Measurements from ENCODE around the gene ALDOB.
A peak's percentile ranks its signal among the peaks of the same experiment; 100 is the strongest.
"Not testable (repeated sequence)": the region's sequence is repeated elsewhere in the genome, so short reads cannot be mapped to it uniquely, and the experiment has no call there.

ALDOB gene

DNA sequence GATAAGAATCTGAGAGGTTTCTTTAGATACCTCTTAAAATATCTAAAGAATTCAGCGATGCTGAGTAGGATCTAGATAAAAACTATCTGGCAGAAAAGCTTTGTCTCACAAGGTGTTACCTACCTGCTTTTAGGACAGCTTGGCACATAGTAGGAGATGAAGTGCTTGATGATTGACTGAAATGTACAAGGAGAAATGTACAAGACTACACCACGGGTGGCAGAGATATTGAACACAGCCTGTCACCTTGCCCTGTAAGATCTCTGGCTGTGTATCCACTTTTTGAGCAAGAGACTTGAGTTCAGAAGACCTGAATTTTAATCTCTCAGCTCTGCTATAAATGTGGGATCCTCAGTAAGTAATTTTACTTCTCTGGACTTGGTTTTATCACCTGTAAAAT lies 15.7 kb downstream of the ALDOB start:
- no peak for DNase-seq

GRCh38 chr9:101418518-101419430 lies 16.8 kb downstream of the ALDOB start:
- DNase-seq = no peak

- DNase-seq = no peak
Measured at GRCh38 chr9:101417977-101418376, 17.6 kb downstream of the ALDOB start.

DNA sequence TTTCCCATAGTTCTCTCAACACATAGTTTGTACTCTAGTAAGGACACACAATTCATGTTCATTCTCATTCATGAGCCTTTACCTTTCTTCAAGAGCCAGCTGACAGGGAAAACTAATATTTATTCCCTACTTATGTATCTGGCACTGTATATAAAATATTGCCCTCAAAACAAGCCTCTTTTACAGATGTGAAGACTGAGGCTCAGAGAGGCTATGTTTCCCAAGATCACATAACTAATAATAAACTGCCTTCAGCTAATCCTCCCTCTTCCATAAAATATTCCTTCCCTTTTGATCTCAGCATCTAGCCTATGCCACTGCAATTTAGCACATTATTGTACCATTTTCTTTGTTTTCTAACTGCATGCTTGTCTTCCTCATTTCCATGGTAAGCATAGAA lies 18.2 kb downstream of the ALDOB start:
- DNase-seq = no peak

- DNase-seq = no peak
Measured at GRCh38 chr9:101415578-101415977, 20.0 kb downstream of the ALDOB start.

DNA sequence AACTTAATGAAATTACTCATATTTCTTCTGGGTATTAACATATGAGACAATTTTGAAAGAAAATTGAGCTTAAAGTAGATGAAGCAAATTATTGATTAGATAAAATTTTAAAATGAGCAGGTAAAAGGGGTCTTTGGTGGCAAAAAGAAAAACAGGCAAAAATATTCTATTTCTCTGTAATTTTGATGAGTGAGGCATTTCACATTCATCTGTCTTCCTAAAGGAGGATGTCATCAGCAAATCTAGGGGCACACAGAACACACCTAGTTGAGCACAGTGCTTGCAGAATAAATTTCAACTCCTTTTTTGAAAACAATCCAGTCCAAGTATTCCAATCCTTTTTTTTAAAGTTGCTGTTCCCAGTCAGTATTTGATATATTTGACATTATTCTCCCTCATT lies 20.7 kb downstream of the ALDOB start:
- DNase-seq = no peak

DNA sequence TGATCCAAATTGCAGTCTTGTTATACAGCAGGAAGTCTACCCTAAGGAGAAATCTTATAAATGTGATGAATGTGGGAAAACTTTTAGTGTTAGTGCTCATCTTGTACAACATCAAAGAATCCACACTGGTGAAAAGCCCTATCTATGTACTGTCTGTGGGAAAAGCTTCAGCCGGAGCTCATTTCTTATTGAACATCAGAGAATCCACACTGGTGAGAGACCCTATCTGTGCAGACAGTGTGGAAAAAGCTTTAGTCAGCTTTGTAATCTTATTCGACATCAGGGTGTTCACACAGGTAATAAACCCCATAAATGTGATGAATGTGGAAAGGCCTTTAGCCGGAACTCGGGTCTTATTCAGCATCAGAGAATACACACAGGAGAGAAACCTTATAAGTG lies 26.5 kb downstream of the ALDOB start:
- DNase-seq = no peak

DNA sequence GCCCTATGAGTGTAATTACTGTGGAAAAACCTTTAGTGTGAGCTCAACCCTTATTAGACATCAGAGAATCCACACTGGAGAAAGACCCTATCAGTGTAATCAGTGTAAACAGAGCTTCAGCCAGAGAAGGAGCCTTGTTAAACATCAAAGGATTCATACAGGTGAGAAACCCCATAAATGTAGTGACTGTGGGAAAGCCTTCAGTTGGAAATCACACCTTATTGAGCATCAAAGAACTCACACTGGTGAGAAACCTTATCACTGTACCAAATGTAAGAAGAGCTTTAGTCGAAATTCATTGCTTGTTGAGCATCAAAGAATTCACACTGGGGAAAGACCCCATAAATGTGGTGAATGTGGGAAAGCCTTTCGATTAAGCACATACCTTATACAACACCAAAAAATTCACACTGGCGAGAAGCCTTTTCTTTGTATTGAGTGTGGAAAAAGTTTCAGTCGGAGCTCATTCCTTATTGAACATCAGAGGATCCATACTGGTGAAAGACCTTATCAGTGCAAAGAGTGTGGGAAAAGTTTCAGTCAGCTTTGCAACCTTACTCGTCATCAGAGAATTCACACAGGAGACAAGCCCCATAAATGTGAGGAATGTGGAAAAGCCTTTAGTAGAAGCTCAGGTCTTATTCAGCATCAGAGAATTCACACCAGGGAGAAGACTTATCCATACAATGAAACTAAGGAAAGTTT lies 27.0 kb downstream of the ALDOB start:
- no peak for DNase-seq

- no peak for DNase-seq
Measured at GRCh38 chr9:101403516-101404285, 31.9 kb downstream of the ALDOB start.

- DNase-seq = no peak
Measured at GRCh38 chr9:101400120-101400519, 35.5 kb downstream of the ALDOB start.

- DNase-seq = no peak
Measured at GRCh38 chr9:101399643-101399970, 36.0 kb downstream of the ALDOB start.

DNA sequence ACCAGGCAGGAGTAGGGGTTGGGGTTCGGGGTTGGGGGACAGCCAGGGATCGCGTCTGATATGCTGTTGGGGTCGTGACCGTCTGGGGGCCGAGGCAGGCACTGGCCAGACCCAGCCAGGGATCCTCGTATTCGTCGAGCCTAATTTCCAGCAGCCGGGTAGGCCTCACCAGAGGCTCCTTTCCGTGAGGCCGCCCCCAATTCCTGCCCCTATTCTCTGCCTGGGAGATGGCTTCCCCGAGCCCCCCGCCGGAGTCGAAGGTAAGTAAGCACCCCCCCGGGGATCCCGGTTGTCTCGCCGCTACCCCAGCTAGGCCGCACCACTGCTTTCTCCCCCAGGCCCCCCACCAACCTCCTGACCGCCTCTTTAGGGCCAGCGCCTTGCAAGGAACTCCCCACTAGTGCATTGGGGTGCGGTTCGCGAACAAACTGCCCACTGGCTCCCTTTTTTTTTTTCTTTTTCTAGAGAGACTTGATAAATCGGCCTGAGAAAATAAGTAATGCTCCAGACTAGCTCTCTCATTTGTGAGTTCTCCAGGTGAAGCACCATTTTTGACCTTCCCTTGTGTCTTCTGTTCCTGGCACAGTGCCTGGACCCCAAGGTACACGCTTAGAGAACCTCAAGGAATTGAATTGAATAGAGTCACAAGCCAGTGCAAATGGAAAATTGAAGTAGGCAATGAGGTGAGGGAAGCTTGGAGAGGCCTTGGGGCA lies 36.5 kb downstream of the ALDOB start:
- no peak for DNase-seq

GRCh38 chr9:101398068-101398929 lies 37.3 kb downstream of the ALDOB start, which contains the start of the genes MRPL50 and ZNF189:
Gene MRPL50 (minus strand): TSS chr9:101398618. CDS start chr9:101398592, 26 bp downstream.
Gene ZNF189 (plus strand): TSS chr9:101398851. CDS start chr9:101399157, 306 bp downstream.
- peak; percentile 96 to 97 for DNase-seq

DNA sequence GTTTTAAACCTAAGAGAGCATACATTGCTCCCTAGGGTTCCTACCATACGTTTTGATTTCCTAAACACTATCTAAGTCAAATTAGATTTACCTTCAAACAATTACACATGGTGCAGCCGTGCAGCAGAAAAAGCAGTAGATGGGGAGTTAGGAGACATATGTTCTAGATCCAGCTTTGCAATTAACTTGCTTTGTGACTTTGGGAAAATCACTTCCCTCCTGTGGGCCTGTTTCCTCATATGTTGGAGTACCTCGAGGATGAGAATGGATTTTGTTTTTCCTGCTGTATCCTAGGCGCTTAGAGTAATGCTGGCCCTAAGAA lies 37.9 kb downstream of the ALDOB start:
- DNase-seq = no peak

- DNase-seq = no peak
Measured at GRCh38 chr9:101394687-101395086, 40.9 kb downstream of the ALDOB start.

GRCh38 chr9:101393135-101393534 lies 42.4 kb downstream of the ALDOB start:
- no peak for DNase-seq

DNA sequence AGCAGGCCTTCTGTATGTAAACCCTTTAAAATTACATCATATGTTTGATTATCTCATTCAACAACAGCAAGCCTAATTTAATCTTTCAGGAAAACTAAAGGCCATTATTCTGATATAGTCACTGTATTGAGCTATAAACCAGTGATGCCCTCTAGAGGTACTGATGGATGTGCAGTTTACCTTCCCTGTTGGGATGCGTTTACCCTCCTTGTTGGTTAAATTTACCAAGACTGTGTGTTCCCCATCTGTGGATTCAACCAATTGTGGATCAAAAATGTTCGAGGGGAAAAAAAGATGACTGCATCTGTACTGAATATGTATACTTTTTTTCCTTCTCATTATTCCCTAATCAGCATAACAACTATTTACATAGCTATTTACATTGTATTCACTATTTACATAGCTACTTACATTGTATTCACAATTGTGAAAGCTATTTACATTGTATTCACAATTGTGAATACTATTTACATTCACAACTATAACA lies 47.0 kb downstream of the ALDOB start:
- DNase-seq = no peak

DNA sequence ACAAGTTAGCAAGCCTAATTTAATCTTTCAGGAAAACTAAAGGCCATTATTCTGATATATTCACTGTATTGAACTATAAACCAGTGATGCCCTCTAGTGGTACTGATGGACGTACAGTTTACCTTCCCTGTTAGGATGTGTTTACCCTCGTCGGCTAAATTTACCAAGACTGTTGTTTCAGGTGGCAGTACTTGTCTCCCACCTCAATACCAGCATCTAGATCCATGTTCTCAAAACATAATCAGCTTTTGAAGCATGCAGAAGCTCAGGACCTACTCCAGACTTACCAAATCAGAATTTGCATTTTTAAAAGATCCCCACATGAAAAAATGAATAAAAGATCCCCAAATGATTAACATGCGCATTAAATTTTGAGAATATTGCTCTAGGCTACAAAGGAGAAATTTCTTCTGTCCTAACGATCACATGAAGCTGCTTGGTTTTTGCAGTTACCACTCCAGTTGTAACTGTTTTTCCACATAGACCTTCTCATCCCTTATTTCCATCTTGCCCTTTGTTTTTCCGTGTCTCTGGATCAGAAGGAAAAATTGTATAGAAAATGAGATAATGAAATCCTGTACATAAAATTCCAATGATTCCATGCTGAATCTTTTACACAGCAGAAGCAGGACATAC lies 47.6 kb downstream of the ALDOB start:
- no peak for DNase-seq

- DNase-seq = not testable (repeated sequence)
Measured at GRCh38 chr9:101384873-101385536, 50.6 kb downstream of the ALDOB start, which contains the start of gene BAAT. Gene BAAT (minus strand): TSS chr9:101385006. CDS start chr9:101371404, 13,602 bp downstream.

- no peak for DNase-seq
Measured at GRCh38 chr9:101383361-101383760, 52.2 kb downstream of the ALDOB start.

All from activated CD4-positive, alpha-beta T cell treated with anti-CD3 and anti-CD28 coated beads, Interleukin-2, amount 50 U/mL, for 4 hours (primary cell).